Smooth muscle cell (in vitro differentiated cells): ENCODE results near the gene KAT6B. TPM values are rescaled to one million over a fixed set of nuclear protein-coding genes. Genes with fewer than 3 reads are reported as not detected.

ENCODE experiments used
- DNase-seq: peaks from one replicate; lab custom pipeline; 2025; ENCODE audit not compliant: unreplicated experiment; lab: John Stamatoyannopoulos, UW
- H2AFZ ChIP-seq: fragments of 200-600 bp; sonication (generic); 2 replicates; pipeline ENCODE4 v1.6.0; 2016; ENCODE audit warnings: antibody characterized with exemption, low read depth, mild to moderate bottlenecking
- H3F3A ChIP-seq: fragments of 200-600 bp; sonication (generic); 2 replicates; pipeline ENCODE4 v1.6.0; 2017; ENCODE audit warnings: antibody characterized with exemption, low read depth
- H3K27ac ChIP-seq: fragments of 200-600 bp; sonication (generic); 2 replicates; pipeline ENCODE4 v1.5.1; 2016; ENCODE audit warnings: low read depth, mild to moderate bottlenecking
- H3K27me3 ChIP-seq: fragments of 200-600 bp; sonication (generic); 2 replicates; pipeline ENCODE4 v1.6.1; 2016; ENCODE audit warnings: low read depth, mild to moderate bottlenecking
- H3K36me3 ChIP-seq: fragments of 200-600 bp; sonication (generic); 2 replicates; pipeline ENCODE4 v1.5.1; 2016; ENCODE audit warnings: low read depth
- H3K4me1 ChIP-seq: fragments of 200-600 bp; sonication (generic); 2 replicates; pipeline ENCODE4 v1.5.1; 2016; ENCODE audit warnings: low read depth
- H3K4me2 ChIP-seq: fragments of 200-600 bp; sonication (generic); 2 replicates; pipeline ENCODE4 v1.6.0; 2016; ENCODE audit warnings: mild to moderate bottlenecking
- H3K4me3 ChIP-seq: fragments of 200-600 bp; sonication (generic); 2 replicates; pipeline ENCODE4 v1.5.1; 2016; ENCODE audit warnings: mild to moderate bottlenecking
- H3K79me2 ChIP-seq: fragments of 200-600 bp; sonication (generic); 2 replicates; pipeline ENCODE4 v1.6.0; 2016; ENCODE audit warnings: low read depth, mild to moderate bottlenecking
- H3K9ac ChIP-seq: fragments of 200-600 bp; sonication (generic); 2 replicates; pipeline ENCODE4 v1.6.0; 2016; ENCODE audit warnings: low read depth
- H3K9me3 ChIP-seq: fragments of 200-600 bp; sonication (generic); replicated peaks from 2 replicates; pipeline ENCODE4 v1.5.1; 2016; ENCODE audit warnings: low read depth
- H4K20me1 ChIP-seq: fragments of 200-600 bp; sonication (generic); 2 replicates; pipeline ENCODE4 v1.6.0; 2016; ENCODE audit warnings: low read depth
- WGBS: methylation state at CpG from one replicate; pipeline ENCODE4 v1.1.7; 2016; ENCODE audit warnings: low lambda C conversion rate; 5-methylcytosine and 5-hydroxymethylcytosine counted together
- polyA plus RNA-seq: library from polyadenylated mRNA; unstranded; fragments of >200 nt; fragmentation: Nextera tagmentation; extraction: Ambion mirVana; gene quantifications from 2 replicates; pipeline ENCODE4 v1.2.1, GENCODE V29; 2016
- total RNA-seq: library from RNA; depleted of rRNA; stranded (reverse); fragments of >200 nt; gene quantifications from 2 replicates; pipeline ENCODE4 v1.2.3, GENCODE V29; 2014
- TF ChIP-seq, protein P1 (sequence below): fragments of 200-600 bp; sonication (generic); IDR thresholded peaks from 2 replicates; pipeline ENCODE4 v1.5.1; 2017; ENCODE audit warnings: borderline replicate concordance, mild to moderate bottlenecking, antibody characterized with exemption; ENCODE audit not compliant: insufficient read depth, poor library complexity, severe bottlenecking

The KAT6B gene
- total and polyA plus RNA-seq, 2 experiments from 2014 or later: 9.0 to 19.8 TPM

DNA sequence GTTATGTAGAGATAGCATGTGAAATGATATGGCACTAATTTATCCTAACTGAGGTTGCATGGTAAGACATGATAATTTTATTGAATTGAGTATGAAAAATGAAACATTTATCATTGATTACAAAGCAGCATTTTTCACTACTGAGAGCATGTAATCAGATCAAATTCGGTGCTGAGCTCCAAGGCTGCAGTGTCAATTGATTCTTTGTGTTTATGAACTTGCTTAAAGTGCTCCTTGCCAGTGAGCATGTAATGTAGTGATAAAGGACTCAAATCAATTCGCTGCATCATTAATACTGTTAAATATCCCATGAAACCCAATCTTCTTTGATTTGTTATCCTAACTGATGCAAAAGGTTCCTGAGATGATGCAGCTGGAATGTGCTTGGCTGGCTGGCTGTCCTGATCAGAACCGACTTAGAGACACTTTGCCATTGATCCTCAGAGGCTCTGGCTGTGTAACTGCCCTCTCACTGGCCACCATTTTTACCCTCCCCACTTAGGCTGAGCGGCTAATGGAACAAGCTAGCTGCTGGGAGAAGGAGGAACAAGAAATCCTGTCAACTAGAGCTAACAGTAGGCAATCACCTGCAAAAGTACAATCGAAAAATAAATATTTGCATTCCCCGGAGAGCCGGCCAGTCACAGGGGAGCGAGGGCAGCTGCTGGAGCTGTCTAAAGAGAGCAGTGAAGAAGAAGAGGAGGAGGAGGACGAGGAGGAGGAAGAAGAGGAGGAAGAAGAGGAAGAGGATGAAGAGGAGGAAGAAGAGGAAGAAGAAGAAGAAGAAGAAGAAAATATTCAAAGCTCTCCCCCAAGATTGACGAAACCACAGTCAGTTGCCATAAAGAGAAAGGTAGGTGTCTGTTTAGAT is 195.2 kb downstream of the KAT6B start:
- WGBS: 91% methylated on average over 10 of the region's 10 CpGs
- H3K9ac ChIP-seq: no peak overlapping the region
- no peak for DNase-seq
- H3K27me3 ChIP-seq: no peaks in the 10 kb centered on the region
- no peaks in the 10 kb centered on the region for H3K9me3 ChIP-seq
- no peak overlapping the region for H3K4me3 ChIP-seq
- H3K79me2 ChIP-seq: no peaks in the 10 kb centered on the region
- no peaks in the 10 kb centered on the region for H4K20me1 ChIP-seq
- no peak overlapping the region for H3K4me2 ChIP-seq
- H3K27ac ChIP-seq: no peak overlapping the region
- no peaks in the 10 kb centered on the region for H3K4me1 ChIP-seq
- no peaks in the 10 kb centered on the region for H3K36me3 ChIP-seq
- TF ChIP-seq, protein P1, sequence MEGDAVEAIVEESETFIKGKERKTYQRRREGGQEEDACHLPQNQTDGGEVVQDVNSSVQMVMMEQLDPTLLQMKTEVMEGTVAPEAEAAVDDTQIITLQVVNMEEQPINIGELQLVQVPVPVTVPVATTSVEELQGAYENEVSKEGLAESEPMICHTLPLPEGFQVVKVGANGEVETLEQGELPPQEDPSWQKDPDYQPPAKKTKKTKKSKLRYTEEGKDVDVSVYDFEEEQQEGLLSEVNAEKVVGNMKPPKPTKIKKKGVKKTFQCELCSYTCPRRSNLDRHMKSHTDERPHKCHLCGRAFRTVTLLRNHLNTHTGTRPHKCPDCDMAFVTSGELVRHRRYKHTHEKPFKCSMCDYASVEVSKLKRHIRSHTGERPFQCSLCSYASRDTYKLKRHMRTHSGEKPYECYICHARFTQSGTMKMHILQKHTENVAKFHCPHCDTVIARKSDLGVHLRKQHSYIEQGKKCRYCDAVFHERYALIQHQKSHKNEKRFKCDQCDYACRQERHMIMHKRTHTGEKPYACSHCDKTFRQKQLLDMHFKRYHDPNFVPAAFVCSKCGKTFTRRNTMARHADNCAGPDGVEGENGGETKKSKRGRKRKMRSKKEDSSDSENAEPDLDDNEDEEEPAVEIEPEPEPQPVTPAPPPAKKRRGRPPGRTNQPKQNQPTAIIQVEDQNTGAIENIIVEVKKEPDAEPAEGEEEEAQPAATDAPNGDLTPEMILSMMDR: no peak
- H3F3A ChIP-seq: no peaks in the 10 kb centered on the region
- H2AFZ ChIP-seq: no peak overlapping the region

GRCh38 chr10:75023074-75023473 is 196.7 kb downstream of the KAT6B start:
- Histone ChIP-seq H3K4me2 (no peak overlapping the region), H3K4me3 (no peak overlapping the region), H3K79me2 (no peaks in the 10 kb centered on the region), H3F3A (no peaks in the 10 kb centered on the region), H2AFZ (no peak overlapping the region), H3K36me3 (no peaks in the 10 kb centered on the region), H3K27me3 (no peaks in the 10 kb centered on the region), H3K4me1 (no peaks in the 10 kb centered on the region), H3K9ac (no peak overlapping the region), H3K9me3 (no peaks in the 10 kb centered on the region), H4K20me1 (no peaks in the 10 kb centered on the region), H3K27ac (no peak overlapping the region)
- TF ChIP-seq, protein P1: no peak
- DNase-seq: no peak
- 98% methylated on average over 2 of the region's 2 CpGs for WGBS

DNA sequence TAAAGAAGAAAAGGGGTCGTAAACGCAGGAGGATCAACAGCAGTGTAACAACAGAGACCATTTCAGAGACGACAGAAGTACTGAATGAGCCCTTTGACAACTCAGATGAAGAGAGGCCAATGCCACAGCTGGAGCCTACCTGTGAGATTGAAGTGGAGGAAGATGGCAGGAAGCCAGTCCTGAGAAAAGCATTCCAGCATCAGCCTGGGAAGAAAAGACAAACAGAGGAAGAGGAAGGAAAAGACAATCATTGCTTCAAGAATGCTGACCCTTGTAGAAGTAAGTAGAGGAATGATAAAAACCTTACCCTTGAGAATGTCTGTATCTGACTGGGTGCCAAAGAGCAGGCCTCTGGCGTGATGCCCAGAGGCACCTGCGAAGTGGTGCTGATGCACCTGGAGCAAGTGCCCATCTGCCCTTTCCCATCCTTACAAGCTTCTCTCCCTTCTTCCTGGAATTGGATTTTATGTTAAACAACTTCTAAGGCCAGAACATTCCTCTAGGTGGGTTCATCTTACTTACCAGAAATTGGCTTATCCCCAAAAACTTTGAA is 198.6 kb downstream of the KAT6B start:
- Histone ChIP-seq H3K36me3 (no peaks in the 10 kb centered on the region), H2AFZ (no peak overlapping the region), H3K4me3 (no peak overlapping the region), H3F3A (no peaks in the 10 kb centered on the region), H3K27ac (no peak overlapping the region), H3K4me1 (no peaks in the 10 kb centered on the region), H3K4me2 (no peak overlapping the region), H4K20me1 (no peaks in the 10 kb centered on the region), H3K9ac (no peak overlapping the region), H3K27me3 (no peaks in the 10 kb centered on the region), H3K79me2 (no peaks in the 10 kb centered on the region), H3K9me3 (no peaks in the 10 kb centered on the region)
- WGBS: 95% methylated on average over 5 of the region's 5 CpGs
- TF ChIP-seq, protein P1: no peak
- DNase-seq: no peak
